ENCODE measurements around the gene ACSF3.

The ACSF3 gene

DNA sequence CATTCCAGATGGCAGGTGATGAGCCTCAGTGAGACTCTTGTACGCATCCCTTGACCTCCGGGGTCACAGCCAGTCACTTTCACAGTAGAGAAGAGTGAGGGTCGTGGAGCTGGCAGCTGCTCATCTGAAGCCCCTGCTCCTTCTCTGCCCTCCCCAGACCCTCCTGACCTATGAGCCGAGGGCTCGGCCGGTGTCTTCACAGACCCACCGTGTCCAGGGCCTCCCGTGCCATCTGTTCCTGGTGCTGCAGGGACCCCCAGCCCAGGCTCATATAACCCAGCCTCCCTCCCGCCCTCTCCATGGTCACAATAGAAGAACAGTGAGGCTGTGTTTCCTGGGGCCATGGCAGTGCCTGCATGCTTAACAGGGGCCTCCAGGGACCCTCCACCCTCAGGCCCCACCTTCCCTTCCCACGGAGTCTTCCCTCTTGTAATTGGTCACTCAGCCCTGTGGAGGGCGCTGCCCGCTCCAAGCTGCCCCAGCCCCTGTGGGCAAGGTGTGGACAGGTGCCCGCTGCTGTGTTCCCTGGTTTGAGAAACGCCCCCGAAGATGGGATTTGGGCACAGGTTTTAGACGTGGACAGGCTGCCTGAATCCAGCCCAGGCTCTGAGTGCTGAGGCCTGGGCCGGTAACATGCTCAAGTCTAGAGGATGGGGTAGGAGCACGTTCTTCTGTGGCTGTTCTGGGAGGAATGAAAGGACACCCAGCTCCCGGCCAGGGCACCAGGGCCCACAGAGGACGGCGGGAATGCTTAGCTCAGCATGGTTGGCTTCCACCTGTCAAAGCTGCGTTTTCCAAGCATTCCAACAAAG, 38.7 kb downstream of the ACSF3 start:
- DNase-seq, result no peak

DNA sequence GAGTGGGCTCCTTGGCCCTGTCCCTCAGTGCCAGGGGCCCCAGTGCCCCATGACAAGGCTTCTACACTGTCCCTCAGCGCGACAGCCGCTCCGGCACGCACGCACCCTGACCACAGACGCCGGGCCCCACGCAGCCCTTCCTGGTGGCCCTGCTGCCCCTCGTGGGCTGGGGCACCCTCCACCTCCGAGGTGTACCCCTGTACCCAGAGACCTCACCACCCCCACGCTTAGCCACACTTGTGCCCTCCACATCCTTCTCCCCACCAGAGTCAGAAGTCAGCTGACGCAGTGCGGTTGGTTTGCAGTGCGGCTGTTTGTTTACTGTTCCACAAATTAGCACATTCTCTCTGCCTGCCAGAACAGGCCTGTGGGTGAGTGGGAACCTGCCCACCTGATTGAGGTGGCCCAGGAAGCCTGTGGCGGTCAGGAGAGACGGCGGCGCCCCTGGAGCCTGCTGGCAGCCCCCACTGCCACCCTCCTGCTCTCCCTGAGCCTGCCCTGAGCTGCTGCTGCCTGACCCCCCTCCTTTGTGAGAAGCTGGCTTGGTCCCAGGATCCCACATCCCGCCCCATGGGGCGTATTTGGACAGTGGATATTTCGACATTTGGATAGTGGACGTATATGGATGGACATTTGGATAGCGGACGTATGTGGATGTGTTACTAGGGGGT, 39.9 kb downstream of the ACSF3 start:
- DNase-seq, result no peak

DNA sequence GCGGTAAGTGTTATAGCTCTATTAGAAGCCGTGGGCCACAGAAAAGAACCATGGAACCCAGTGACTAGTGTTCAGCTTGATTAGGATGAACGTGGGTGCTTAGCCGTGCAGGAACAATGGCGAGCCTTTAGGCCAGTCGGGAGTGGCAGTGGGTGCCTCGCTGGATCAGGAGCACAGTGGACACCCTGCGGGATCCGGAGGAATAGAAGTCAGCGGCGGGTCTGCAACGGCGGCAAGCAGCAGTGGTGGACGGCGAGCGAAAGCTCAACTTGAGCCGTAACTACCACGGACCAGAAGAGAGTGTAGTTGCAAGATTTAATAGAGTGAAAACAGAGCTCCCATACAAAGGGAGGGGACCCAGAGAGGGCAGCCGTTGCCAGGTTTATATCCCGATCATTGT, 40.6 kb downstream of the ACSF3 start:
- no peak for DNase-seq

- no peak for DNase-seq
These were observed 41.5 kb downstream of the ACSF3 start for GRCh38 chr16:89135166-89135565.

DNA sequence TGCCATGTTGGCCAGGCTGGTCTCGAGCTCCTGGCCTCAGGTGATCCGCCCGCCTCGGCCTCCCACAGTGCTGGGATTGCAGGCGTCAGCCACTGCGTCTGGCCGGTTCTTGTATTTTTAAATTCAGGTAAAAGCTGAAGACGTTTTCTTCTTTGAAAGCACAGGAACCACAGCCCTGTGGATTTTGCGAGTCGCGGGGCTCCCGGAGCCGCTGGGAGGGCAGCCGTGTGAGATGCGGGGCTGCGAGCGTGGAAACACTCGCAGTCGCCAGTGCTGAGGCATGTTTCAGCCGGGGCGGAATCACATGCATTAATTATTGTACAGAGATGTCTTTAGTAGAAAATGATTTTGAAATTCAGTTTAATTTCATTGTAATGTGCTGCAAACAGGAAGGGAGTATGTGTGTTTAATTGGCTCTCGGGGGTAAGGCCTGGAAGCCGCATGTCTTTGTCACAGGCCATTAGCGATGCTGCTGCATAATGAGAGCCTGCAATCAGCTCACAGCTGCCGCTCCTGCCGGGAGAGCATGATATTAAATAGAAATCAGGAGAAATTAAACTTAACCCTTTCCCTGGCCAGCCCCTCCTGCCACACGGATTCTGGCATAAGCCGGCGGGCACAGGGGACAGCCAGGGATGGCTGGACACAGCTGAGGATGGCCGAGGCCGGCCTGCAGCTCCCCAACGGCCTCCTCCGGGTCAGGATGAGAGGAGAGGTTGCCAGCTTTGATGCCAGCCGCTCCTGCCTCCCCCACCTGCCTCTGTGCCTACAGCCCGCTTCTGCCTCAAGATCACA, 42.5 kb downstream of the ACSF3 start:
- DNase-seq, result no peak

DNA sequence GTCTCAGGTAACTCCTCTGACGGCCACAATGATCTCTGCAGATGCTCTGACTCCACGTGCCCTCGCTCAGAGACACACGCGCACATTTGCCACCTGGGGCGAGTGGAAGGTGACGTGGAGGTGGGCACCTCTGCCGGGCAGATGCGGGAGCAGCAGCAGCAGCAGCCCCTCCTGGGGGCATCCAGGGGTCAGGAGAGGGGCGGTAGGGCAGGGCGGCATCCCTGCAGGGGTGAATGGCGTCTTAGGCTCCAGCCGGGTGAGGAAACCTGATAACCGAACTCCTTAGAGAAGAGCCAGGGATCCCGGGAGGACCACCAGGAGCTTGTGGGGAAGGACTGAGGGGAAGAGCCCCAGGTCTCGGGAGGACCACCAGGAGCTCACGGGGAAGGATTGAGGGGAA, 43.3 kb downstream of the ACSF3 start:
- DNase-seq, result no peak

- no peak for DNase-seq
These were observed 44.2 kb downstream of the ACSF3 start for GRCh38 chr16:89137666-89138512.

GRCh38 chr16:89138513-89138795, 44.8 kb downstream of the ACSF3 start:
- no peak for DNase-seq

DNA sequence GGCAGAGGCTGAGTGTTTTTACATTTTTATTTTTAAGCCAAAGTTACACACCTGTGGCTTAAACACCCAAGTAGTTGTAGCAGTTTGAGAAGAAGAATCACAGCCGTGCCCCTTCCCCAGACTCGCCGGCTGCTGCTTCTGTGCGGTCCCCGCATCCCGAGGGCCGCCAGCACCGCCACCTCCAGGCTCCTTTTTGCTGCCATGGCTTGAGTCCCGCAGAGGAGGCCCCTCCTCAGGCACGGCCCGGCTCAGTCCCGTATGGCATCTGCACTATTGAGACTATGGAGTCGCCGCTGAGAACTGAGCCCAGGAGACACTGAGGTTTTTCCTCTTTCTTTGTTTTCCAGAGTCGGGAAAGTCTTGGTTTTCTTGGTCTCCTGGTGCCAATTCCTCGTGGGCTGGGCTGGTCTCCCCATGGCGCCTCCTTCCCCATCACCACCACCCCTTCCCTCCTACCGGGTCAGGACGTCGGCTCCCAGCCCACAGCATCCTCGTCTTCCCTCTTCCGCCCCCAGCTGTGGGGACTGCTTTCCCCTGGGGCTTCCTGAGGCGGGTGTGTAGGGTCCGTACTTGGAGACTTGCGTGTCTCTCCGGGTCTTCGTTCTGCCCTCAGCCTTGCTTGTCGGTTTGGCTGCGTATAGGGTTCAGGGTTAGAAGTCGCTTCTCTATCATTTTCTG, 45.3 kb downstream of the ACSF3 start:
- DNase-seq, result no peak

GRCh38 chr16:89139907-89140361, 46.3 kb downstream of the ACSF3 start:
- no peak for DNase-seq

GRCh38 chr16:89140401-89140800, 46.7 kb downstream of the ACSF3 start:
- DNase-seq, result no peak

- DNase-seq, result no peak
These were observed 47.6 kb downstream of the ACSF3 start for GRCh38 chr16:89140981-89141883.

DNA sequence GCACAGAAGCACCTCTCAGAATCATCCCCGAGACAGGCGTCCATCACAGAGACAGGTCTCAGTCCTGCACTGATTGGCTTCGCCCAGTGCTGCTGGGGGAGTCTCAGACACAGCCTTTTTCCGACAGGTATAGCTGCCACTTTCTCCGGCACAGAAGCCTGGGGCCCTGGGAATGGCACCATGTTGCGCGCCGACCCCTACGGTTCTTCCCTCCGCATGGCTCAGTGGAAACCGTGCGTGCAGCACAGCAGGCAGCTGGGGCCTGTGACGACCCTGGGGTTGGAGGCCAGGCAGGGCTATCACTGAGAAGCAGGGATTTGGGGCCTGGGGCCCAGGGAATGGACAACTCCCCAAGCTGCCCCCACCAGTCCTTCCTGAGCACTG, 48.2 kb downstream of the ACSF3 start:
- no peak for DNase-seq

- no peak for DNase-seq
These were observed 49.0 kb downstream of the ACSF3 start for GRCh38 chr16:89142474-89143195.

DNA sequence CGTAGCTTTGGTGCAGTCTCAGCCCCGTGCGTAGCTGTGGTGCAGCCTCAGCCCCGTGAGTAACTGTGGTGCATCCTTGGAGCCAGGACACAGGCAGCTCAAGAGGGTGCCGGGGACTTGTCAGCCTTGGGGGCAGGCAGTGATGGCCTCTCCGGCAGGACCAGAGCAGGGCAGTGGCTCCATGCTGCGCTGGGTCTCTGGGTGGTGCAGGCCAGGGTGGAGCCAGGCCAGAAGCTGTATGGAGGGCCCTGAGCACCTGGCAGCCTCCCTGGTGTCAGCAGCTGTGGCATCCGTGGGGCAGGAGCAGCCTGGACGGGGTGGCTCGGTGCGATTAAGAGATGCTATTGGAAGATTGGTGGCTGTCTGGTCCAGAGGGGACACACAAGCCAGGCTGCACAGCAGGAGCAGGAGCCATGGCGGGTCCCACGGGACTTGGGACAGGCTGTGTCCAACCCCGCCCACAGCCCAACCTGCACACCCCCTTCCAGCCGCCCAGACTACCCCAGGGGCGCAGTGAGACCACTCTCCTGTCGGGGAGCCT, 49.6 kb downstream of the ACSF3 start:
- no peak for DNase-seq

DNA sequence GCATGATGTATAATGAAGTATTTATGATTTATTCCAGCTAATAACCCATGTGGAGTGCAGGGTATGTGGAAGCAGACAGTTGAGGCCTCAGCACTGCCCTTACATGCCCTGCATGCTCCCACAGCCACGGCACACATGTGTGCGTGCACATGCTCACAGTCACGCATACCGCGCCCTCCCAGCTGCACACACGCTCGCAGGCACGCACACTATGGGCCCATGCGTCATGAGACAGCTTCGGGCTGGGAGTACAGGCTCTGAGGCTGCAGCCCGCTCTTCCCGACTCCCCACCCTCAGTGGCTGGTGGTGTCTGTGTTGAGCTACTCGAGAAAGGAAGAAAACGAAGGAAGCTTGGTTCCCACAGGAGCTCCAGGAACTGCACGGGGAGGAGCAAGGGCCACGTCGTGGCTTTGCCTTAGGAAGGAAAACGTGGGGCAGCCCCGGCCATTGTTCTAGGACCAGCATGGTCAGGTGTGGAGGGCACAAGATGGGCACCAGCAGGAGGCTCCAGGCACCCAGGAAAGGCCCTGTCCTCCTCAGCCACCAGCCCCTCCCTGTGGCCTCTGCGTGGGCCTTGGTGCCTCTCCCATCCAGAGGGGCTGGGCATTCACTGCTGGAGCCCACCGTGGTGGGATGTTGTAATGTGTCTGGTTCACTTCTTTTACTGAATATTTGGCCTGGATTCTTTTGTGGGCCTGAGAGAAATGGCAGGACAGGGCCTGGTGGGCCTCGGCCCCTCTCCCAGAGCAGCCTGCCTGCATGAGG, 50.4 kb downstream of the ACSF3 start:
- DNase-seq, result no peak

DNA sequence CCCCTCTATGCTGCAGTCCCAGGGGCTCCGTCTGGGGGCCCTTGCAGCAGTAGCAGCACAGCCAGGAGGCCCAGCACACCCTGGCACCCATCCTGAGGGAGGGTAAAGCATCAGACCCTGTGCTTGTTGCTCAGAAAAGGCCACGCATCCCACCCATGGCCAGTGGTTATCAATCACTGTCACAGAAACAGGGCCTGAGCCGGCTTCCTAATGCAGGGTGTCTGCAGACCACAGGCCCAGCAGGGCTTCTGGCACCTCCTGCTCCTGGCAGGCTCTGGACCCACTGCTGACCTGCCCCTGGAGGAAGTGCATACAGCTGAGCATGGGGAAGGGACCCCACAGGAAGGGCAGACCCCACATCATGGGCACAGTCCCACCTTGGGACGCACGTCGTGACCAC, 51.0 kb downstream of the ACSF3 start:
- DNase-seq, result no peak

- no peak for DNase-seq
These were observed 51.9 kb downstream of the ACSF3 start for GRCh38 chr16:89145406-89146161.
